ENCODE data around the gene CCDC92B.
A peak's percentile ranks its signal among the peaks of the same experiment; 100 is the strongest.
"Not testable (repeated sequence)": the region's sequence is repeated elsewhere in the genome, so short reads cannot be mapped to it uniquely, and the experiment has no call there.

The CCDC92B gene

GRCh38 chr17:2749058-2749783 is at the start of gene CCDC92B:
CCDC92B (minus strand) TSS chr17:2749652; CDS start chr17:2735145, 14,507 bp downstream.
- no peak for DNase-seq

DNA sequence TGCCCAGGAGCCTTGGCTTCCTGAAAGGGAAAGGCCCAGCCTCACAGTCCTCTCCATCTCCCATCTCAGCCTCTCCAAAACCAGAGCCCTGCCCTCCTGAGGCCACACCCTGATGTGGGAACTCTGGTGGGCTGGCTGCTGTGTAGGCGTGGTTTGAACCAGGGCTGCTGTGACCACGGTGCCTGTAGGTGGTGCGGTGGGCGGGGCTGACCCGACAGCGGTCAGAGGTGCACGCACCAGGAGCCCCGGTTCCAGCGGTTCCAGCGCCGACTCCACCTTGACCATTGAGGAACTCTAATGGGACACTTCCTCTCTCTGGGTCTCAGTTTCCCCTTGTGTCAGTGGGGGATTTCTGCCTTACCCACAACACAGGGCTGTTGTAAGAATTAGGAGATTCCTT is 49.2 kb upstream of the CCDC92B start:
- DNase-seq: no peak

DNA sequence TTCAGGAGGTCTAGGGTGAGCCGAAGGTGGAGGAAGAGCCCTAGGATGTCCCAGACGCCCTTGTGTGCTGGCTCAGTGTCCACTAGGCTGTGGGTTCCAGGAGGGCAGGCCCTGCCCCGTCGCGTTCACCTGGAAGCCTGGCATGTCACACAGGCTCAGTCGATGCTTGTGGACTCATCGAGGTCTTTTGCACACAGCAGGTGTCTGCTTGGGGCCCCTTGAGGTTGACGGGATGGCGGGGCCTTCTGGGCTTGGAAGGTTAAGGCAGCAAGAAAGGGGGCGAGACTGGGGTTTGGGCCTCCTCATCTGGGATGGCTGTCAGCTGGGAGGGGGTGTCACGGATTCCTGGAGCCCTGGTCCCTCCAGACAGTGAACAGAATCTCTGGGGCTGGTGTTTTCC is 48.7 kb upstream of the CCDC92B start:
- DNase-seq: no peak

- DNase-seq: no peak
These were observed 48.2 kb upstream of the CCDC92B start for GRCh38 chr17:2797637-2798036.

GRCh38 chr17:2797226-2797625 is 47.8 kb upstream of the CCDC92B start:
- DNase-seq: no peak

GRCh38 chr17:2796164-2797125 is 47.0 kb upstream of the CCDC92B start, which contains the start of gene RAP1GAP2:
RAP1GAP2 (plus strand) TSS chr17:2796438; CDS start chr17:2796528, 90 bp downstream.
- DNase-seq: no peak

GRCh38 chr17:2795441-2796163 is 46.1 kb upstream of the CCDC92B start:
- no peak for DNase-seq

- no peak for DNase-seq
These were observed 44.8 kb upstream of the CCDC92B start for GRCh38 chr17:2794111-2794803.

DNA sequence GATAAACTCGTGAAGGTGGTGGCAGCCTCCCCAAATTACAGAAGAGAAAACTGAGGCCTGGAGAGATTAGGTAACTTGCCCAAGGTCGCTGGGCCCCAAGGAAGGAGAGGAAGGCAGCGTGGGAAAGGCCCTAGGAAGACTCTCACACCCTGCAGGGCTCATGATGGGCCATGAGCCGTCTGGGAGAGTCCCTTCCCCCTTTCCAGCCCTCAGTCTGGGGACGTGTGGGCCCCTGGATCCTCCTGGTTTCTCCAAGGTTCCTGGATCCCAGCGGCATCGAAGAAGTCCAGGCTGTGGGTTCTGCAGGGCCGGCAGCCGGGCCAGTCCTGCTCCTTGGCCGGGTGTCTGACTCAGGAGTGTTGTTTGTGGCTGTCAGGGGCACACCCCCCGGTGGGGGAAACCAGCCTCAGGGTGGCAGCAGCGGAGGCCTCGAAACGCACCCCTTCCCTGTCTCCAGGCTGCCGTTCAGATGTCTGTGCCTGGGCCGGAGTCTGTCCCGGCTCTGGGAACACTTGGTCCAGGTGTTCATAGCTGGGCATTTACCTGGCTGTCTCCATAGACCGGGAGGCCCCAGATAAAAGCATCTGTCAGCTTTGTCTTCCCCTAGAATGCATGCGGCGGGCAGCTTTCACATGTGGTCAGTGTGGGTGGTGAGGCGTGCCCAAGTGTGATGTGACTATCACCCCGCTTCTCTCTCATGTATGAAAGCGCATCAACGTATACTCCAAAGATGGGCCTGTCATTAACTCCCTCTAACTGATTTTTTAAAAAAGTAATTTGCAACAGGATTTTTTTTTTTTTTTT is 43.1 kb upstream of the CCDC92B start:
- no peak for DNase-seq

GRCh38 chr17:2789700-2790099 is 40.2 kb upstream of the CCDC92B start:
- no peak for DNase-seq

DNA sequence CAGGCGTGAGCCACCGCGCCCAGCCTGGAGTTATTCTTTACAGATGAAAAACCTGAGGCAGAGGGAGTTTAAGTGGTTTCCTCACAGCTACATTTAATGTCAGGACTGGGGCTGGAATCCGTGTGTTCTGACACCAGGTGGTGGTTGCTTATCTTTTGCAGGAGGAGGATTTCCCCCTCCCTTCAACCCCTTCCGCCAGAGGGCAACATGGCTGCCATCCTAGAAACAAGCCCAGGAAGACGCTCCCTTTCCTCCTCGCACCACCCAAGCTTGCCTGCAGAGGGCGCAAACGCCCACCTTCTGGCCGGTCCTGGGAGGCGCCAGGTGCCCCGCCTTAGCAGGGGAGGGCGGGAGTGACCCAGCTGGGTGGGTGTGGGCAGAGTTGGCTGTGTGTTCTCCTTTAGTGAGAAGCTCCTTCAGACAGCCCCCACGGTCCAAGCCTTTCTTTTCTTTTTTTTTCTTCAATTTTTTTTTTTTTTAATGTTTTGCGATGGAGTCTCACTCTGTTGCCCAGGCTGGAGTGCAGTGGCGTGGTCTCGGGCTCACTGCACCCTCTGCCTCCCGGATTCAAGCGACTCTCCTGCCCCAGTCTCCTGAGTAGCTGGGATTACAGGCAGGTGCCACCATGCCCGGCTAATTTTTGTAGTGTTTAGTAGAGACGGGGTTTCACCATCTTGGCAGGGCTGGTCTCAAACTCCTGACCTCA is 36.9 kb upstream of the CCDC92B start:
- DNase-seq: peak; percentile 40

DNA sequence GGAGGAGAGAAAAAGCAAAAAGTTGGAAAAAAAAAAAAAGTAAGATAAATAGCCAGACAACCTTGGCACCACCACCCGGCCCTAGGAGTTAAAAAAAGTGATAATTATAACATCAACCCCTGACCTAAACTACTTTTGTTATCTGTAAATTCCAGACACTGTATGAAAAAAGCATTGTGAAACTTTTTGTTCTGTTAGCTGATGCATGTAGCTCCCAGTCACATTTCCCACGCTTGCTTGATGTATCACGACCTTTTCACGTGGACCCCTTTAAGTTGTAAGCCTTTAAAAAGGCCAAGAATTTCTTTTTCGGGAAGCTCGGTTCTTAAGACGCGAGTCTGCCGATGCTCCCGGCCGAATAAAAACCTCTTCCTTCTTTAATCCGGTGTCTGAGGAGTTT is 35.9 kb upstream of the CCDC92B start:
- not testable (repeated sequence) for DNase-seq

- DNase-seq: no peak
These were observed 35.4 kb upstream of the CCDC92B start for GRCh38 chr17:2784864-2785263.

- DNase-seq: no peak
These were observed 34.0 kb upstream of the CCDC92B start for GRCh38 chr17:2783310-2784030.

DNA sequence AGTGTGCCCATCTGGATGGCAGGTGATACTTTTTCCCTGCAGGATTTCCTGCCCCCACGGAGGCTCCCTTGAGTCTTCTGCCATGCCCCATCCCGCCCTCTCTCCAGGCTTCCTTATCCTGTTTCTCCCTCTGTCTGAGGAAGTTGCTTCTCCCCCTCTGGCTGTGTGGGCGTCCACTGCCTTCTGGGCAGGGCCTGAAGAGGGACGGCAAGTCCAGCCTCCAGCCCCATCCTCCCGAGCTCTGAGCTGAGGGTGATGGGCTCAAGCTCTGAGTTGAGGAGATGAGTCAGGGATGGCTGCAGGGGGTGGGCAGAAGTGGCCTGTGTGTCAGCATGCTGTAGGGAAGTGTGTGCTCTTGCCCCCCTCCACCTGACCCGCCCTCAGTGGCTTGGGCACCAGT is 32.6 kb upstream of the CCDC92B start:
- DNase-seq: no peak

- not testable (repeated sequence) for DNase-seq
These were observed 32.1 kb upstream of the CCDC92B start for GRCh38 chr17:2781598-2781997.

DNA sequence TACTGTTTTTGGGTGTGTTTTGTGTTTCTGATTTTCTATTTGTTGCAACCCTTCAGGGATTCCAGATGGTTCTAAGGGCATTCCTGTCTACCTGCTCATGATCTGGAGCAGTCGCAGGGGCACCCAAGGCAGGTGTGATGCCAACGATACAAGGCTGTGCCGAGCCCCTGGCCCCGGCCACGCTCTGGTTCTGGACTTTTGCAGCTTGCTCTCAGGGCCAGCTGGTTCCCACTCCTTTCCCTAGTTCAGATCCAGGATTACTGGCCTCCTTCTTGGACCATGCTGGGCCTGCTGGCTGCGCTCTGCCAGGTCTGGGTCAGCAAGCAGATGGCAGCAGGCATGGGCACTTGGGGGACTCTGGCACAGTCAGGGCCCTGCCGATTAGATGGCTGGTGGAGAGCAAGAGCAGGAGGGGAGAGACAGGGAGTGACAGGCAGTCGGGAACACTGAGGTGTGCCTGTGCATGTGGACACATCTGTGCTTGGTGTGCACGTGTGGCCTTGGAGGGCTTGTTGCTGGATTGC is 31.5 kb upstream of the CCDC92B start:
- no peak for DNase-seq

DNA sequence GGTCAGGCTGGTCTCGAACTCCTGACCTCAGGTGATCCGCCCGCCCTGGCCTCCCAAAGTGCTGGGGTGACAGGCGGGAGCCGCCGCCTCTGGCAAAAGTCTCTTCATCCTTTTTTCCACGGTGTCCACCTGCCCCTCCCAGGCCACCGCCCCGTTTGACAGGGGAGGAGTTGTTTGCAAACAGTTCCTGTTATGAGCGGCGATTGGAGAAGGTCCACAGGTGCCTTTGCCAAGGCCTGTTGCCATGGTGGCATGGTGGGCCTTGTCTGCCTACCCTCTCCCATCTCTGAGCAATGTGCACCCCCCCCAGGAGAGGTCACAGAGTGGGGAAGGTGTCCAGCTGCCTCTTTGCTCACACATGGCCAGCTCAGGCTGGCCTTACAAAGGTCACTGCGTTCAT is 30.8 kb upstream of the CCDC92B start:
- DNase-seq: no peak

GRCh38 chr17:2779545-2779944 is 30.1 kb upstream of the CCDC92B start:
- DNase-seq: no peak

DNA sequence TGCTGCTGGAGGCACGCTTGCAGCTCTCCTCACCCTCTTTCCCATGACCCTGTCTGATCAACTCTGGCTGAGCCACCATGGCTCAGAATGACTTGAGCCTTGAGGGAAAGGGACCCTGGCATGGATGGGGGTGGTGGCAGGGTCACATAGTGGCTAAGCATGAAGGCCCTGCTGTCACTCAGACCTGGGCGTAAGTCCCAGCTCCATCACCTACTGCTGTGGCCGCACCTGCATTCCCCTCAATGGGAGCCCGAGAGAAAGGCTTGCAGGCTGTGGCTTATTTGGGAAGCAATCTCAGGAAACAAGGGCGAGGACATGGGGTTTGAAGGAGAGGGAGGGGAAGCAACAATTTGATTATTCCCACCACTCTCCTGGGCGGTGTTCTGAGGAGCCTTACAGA is 29.0 kb upstream of the CCDC92B start:
- no peak for DNase-seq

All from NCI-H1436 treated with DMSO at 0.1 percent for 48 hours (cell line).